Measurements from ENCODE around the gene POR.
A peak's percentile ranks its signal among the peaks of the same experiment; 100 is the strongest.
"Not testable (repeated sequence)": the region's sequence is repeated elsewhere in the genome, so short reads cannot be mapped to it uniquely, and the experiment has no call there.

The POR gene

GRCh38 chr7:75874180-75874579 lies 40.8 kb upstream of the POR start:
- H4K91ac ChIP-seq (ENCODE audit: low read length), result peak overlapping the region; percentile 21
- H2BK12ac ChIP-seq (ENCODE audit: low read length in 2 of 2); H4K8ac ChIP-seq (ENCODE audit: low read length); H3K9me3 ChIP-seq (ENCODE audit: control insufficient read depth, low read length); H3K4me1 ChIP-seq (ENCODE audit: control insufficient read depth, insufficient read depth, low read depth, low read length); H3K14ac ChIP-seq (ENCODE audit: low read length in 2 of 2); H3K4me3 ChIP-seq (ENCODE audit: insufficient read depth in 1 of 2, low read depth in 1 of 2, low read length in 2 of 2); H2BK120ac ChIP-seq (ENCODE audit: low read depth, low read length); H3K27me3 ChIP-seq (ENCODE audit: control insufficient read depth in 1 of 2, insufficient read depth in 1 of 2, low read length in 2 of 2); H3K4me2 ChIP-seq (ENCODE audit: low read length, poor library complexity, severe bottlenecking); H2BK5ac ChIP-seq (ENCODE audit: low read depth, low read length, poor library complexity, severe bottlenecking); DNase-seq; H2BK15ac ChIP-seq (ENCODE audit: low read depth, poor library complexity, severe bottlenecking); H3K9ac ChIP-seq (ENCODE audit: low read length); H3K23ac ChIP-seq (ENCODE audit: low read length in 2 of 2); H3K4ac ChIP-seq (ENCODE audit: low read depth in 1 of 2, low read length in 2 of 2); H3K79me1 ChIP-seq (replicated peaks; ENCODE audit: low read length, poor library complexity, severe bottlenecking); H2AK5ac ChIP-seq (ENCODE audit: low read length, severe bottlenecking); H3K18ac ChIP-seq (ENCODE audit: low read depth in 1 of 2, low read length in 2 of 2); H3K36me3 ChIP-seq (ENCODE audit: control insufficient read depth in 1 of 2, insufficient read depth in 2 of 2, low read depth in 1 of 2, low read length in 2 of 2); H3K27ac ChIP-seq (ENCODE audit: low read length, poor library complexity, severe bottlenecking); H2AFZ ChIP-seq (ENCODE audit: low read depth, low read length): not testable (repeated sequence)
- WGBS, result 93% methylated on average over 3 of the region's 3 CpGs

- no peak overlapping the region for H4K91ac ChIP-seq (ENCODE audit: low read length)
- no peak overlapping the region for H3K9ac ChIP-seq (ENCODE audit: low read length)
- no peak overlapping the region for H2AK5ac ChIP-seq (ENCODE audit: low read length, severe bottlenecking)
- DNase-seq, result no peak
- no peak overlapping the region for H3K27ac ChIP-seq (ENCODE audit: low read length, poor library complexity, severe bottlenecking)
- H3K14ac ChIP-seq (ENCODE audit: low read length in 2 of 2), result no peak overlapping the region
- H3K27me3 ChIP-seq (ENCODE audit: control insufficient read depth in 1 of 2, insufficient read depth in 1 of 2, low read length in 2 of 2), result no peaks in the 10 kb centered on the region
- no peak overlapping the region for H4K8ac ChIP-seq (ENCODE audit: low read length)
- no peak overlapping the region for H3K4ac ChIP-seq (ENCODE audit: low read depth in 1 of 2, low read length in 2 of 2)
- H2BK15ac ChIP-seq (ENCODE audit: low read depth, poor library complexity, severe bottlenecking), result no peak overlapping the region
- no peak overlapping the region for H2BK120ac ChIP-seq (ENCODE audit: low read depth, low read length)
- no peak overlapping the region for H3K18ac ChIP-seq (ENCODE audit: low read depth in 1 of 2, low read length in 2 of 2)
- H3K4me3 ChIP-seq (ENCODE audit: insufficient read depth in 1 of 2, low read depth in 1 of 2, low read length in 2 of 2), result no peak overlapping the region
- H2AFZ ChIP-seq (ENCODE audit: low read depth, low read length), result no peak overlapping the region
- H3K23ac ChIP-seq (ENCODE audit: low read length in 2 of 2), result no peak overlapping the region
- H3K9me3 ChIP-seq (ENCODE audit: control insufficient read depth, low read length), result no peaks in the 10 kb centered on the region
- H3K79me1 ChIP-seq (replicated peaks; ENCODE audit: low read length, poor library complexity, severe bottlenecking), result peaks cover 6% of the 10 kb centered on the region
- 93% methylated on average over 21 of the region's 21 CpGs for WGBS
- H3K36me3 ChIP-seq (ENCODE audit: control insufficient read depth in 1 of 2, insufficient read depth in 2 of 2, low read depth in 1 of 2, low read length in 2 of 2), result peaks cover 0 to under 1% of the 10 kb centered on the region in 2 experiments
- peaks cover 4% of the 10 kb centered on the region for H3K4me1 ChIP-seq (ENCODE audit: control insufficient read depth, insufficient read depth, low read depth, low read length)
- no peak overlapping the region for H2BK5ac ChIP-seq (ENCODE audit: low read depth, low read length, poor library complexity, severe bottlenecking)
- no peak overlapping the region for H3K4me2 ChIP-seq (ENCODE audit: low read length, poor library complexity, severe bottlenecking)
- peak overlapping the region in 1 of 2 experiments; percentile 18 for H2BK12ac ChIP-seq (ENCODE audit: low read length in 2 of 2)
Measured at GRCh38 chr7:75875113-75876080, 39.6 kb upstream of the POR start.

- Histone ChIP-seq H2BK12ac (ENCODE audit: low read length in 2 of 2) (peak overlapping the region in 1 of 2 experiments; percentile 42), H3K4me3 (ENCODE audit: insufficient read depth in 1 of 2, low read depth in 1 of 2, low read length in 2 of 2) (no peak overlapping the region), H4K8ac (ENCODE audit: low read length) (no peak overlapping the region), H2BK5ac (ENCODE audit: low read depth, low read length, poor library complexity, severe bottlenecking) (no peak overlapping the region), H3K23ac (ENCODE audit: low read length in 2 of 2) (no peak overlapping the region), H3K14ac (ENCODE audit: low read length in 2 of 2) (no peak overlapping the region), H3K9ac (ENCODE audit: low read length) (no peak overlapping the region), H3K18ac (ENCODE audit: low read depth in 1 of 2, low read length in 2 of 2) (no peak overlapping the region), H3K36me3 (ENCODE audit: control insufficient read depth in 1 of 2, insufficient read depth in 2 of 2, low read depth in 1 of 2, low read length in 2 of 2) (peaks cover 0 to 10% of the 10 kb centered on the region in 2 experiments), H3K27me3 (ENCODE audit: control insufficient read depth in 1 of 2, insufficient read depth in 1 of 2, low read length in 2 of 2) (no peaks in the 10 kb centered on the region), H3K9me3 (ENCODE audit: control insufficient read depth, low read length) (no peaks in the 10 kb centered on the region), H3K4ac (ENCODE audit: low read depth in 1 of 2, low read length in 2 of 2) (peak overlapping the region in 1 of 2 experiments; percentile 30), H3K4me1 (ENCODE audit: control insufficient read depth, insufficient read depth, low read depth, low read length) (peaks cover 4% of the 10 kb centered on the region), H3K4me2 (ENCODE audit: low read length, poor library complexity, severe bottlenecking) (no peak overlapping the region), H2AFZ (ENCODE audit: low read depth, low read length) (no peak overlapping the region), H3K79me1 (replicated peaks; ENCODE audit: low read length, poor library complexity, severe bottlenecking) (peaks cover 10% of the 10 kb centered on the region), H4K91ac (ENCODE audit: low read length) (no peak overlapping the region), H3K27ac (ENCODE audit: low read length, poor library complexity, severe bottlenecking) (no peak overlapping the region), H2AK5ac (ENCODE audit: low read length, severe bottlenecking) (no peak overlapping the region), H2BK15ac (ENCODE audit: low read depth, poor library complexity, severe bottlenecking) (no peak overlapping the region), H2BK120ac (ENCODE audit: low read depth, low read length) (no peak overlapping the region)
- 82% methylated on average over 9 of the region's 11 CpGs for WGBS
- DNase-seq, result peak; percentile 22
Measured at GRCh38 chr7:75876126-75876881, 38.7 kb upstream of the POR start.

- Histone ChIP-seq H3K4me1 (ENCODE audit: control insufficient read depth, insufficient read depth, low read depth, low read length) (peaks cover 10% of the 10 kb centered on the region), H2BK15ac (ENCODE audit: low read depth, poor library complexity, severe bottlenecking) (peak overlapping the region; percentile 71), H3K18ac (ENCODE audit: low read depth in 1 of 2, low read length in 2 of 2) (peak overlapping the region; percentile 87 to 97), H3K23ac (ENCODE audit: low read length in 2 of 2) (no peak overlapping the region), H3K9me3 (ENCODE audit: control insufficient read depth, low read length) (no peaks in the 10 kb centered on the region), H3K27me3 (ENCODE audit: control insufficient read depth in 1 of 2, insufficient read depth in 1 of 2, low read length in 2 of 2) (no peaks in the 10 kb centered on the region), H3K4me2 (ENCODE audit: low read length, poor library complexity, severe bottlenecking) (peak overlapping the region; percentile 43), H3K27ac (ENCODE audit: low read length, poor library complexity, severe bottlenecking) (peak overlapping the region; percentile 75), H3K36me3 (ENCODE audit: control insufficient read depth in 1 of 2, insufficient read depth in 2 of 2, low read depth in 1 of 2, low read length in 2 of 2) (peaks cover 18 to 30% of the 10 kb centered on the region in 2 experiments), H2BK5ac (ENCODE audit: low read depth, low read length, poor library complexity, severe bottlenecking) (no peak overlapping the region), H2AK5ac (ENCODE audit: low read length, severe bottlenecking) (peak overlapping the region; percentile 84), H3K9ac (ENCODE audit: low read length) (peak overlapping the region; percentile 83), H4K91ac (ENCODE audit: low read length) (peak overlapping the region; percentile 80), H3K4ac (ENCODE audit: low read depth in 1 of 2, low read length in 2 of 2) (peak overlapping the region; percentile 76 to 97), H3K4me3 (ENCODE audit: insufficient read depth in 1 of 2, low read depth in 1 of 2, low read length in 2 of 2) (peak overlapping the region in 1 of 2 experiments; percentile 82), H2BK120ac (ENCODE audit: low read depth, low read length) (peak overlapping the region; percentile 55), H3K79me1 (replicated peaks; ENCODE audit: low read length, poor library complexity, severe bottlenecking) (peaks cover 23% of the 10 kb centered on the region), H2BK12ac (ENCODE audit: low read length in 2 of 2) (peak overlapping the region; percentile 91 to 93), H4K8ac (ENCODE audit: low read length) (peak overlapping the region; percentile 99), H3K14ac (ENCODE audit: low read length in 2 of 2) (peak overlapping the region in 1 of 2 experiments; percentile 22), H2AFZ (ENCODE audit: low read depth, low read length) (peak overlapping the region; percentile 56)
- no peak for DNase-seq
- WGBS, result 50% methylated on average over 10 of the region's 10 CpGs
Measured at GRCh38 chr7:75878312-75878768, 36.6 kb upstream of the POR start.

Data from mesenchymal stem cell (in vitro differentiated cells and primary cell).